ENCODE results near the gene STK31. TPM values are rescaled to one million over a fixed set of nuclear protein-coding genes. Genes with fewer than 3 reads are reported as not detected.

STK31 gene
- total RNA-seq, 2 donors from 2014 or later = 0.92 to 1.5 TPM

- DNase-seq (ENCODE audit: low spot score) (no peak), ATAC-seq (ENCODE audit: insufficient number of reproducible peaks, low FRiP score, low read depth) (no peak)
- Histone ChIP-seq H3K27ac (no peak overlapping the region), H3K4me1 (ENCODE audit: control insufficient read depth in 1 of 2, low read depth in 2 of 2) (peaks cover 0 to 6% of the 10 kb centered on the region in 2 donors), H3K9me3 (no peaks in the 10 kb centered on the region), H3K36me3 (no peaks in the 10 kb centered on the region), H3K27me3 (replicated peaks; ENCODE audit: insufficient read depth) (no peaks in the 10 kb centered on the region), H3K4me3 (no peak overlapping the region)
- no peak for TF ChIP-seq CTCF (IDR thresholded peaks at IDR 0.05)
Measured at GRCh38 chr7:23685731-23686130, 24.3 kb upstream of the STK31 start.

DNA sequence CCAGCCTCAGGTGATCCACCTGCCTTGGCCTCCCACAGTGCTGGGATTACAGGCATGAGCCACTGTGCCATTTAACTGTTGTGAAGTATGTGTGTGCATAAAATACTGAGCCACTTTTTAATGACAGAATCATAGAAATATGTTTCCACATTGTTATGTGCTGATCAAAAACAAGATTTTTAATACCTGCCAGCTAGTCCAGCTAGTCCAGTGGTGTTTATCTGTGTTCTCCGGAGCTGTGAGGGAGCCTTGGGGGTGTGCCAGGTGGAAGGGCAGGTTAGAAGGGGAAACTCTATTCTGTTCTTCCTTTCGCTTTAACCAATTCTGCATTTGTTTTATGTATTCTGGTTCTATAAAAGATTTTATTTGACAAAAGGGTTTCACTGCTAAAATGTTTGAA is 23.0 kb upstream of the STK31 start:
- TF ChIP-seq CTCF (IDR thresholded peaks at IDR 0.05) = no peak
- H3K27ac ChIP-seq = no peak overlapping the region
- H3K27me3 ChIP-seq (replicated peaks; ENCODE audit: insufficient read depth) = no peaks in the 10 kb centered on the region
- DNase-seq (ENCODE audit: low spot score) = no peak
- ATAC-seq (ENCODE audit: insufficient number of reproducible peaks, low FRiP score, low read depth) = no peak
- no peak overlapping the region for H3K4me3 ChIP-seq
- no peaks in the 10 kb centered on the region for H3K9me3 ChIP-seq
- no peaks in the 10 kb centered on the region for H3K4me1 ChIP-seq (ENCODE audit: control insufficient read depth in 1 of 2, low read depth in 2 of 2)
- no peaks in the 10 kb centered on the region for H3K36me3 ChIP-seq

GRCh38 chr7:23689165-23689564 is 20.9 kb upstream of the STK31 start:
- Histone ChIP-seq H3K4me3 (no peak overlapping the region), H3K36me3 (no peaks in the 10 kb centered on the region), H3K27me3 (replicated peaks; ENCODE audit: insufficient read depth) (no peaks in the 10 kb centered on the region), H3K27ac (no peak overlapping the region), H3K9me3 (no peaks in the 10 kb centered on the region), H3K4me1 (ENCODE audit: control insufficient read depth in 1 of 2, low read depth in 2 of 2) (no peaks in the 10 kb centered on the region)
- no peak for ATAC-seq (ENCODE audit: insufficient number of reproducible peaks, low FRiP score, low read depth)
- TF ChIP-seq CTCF (IDR thresholded peaks at IDR 0.05) = no peak
- DNase-seq (ENCODE audit: low spot score) = no peak

DNA sequence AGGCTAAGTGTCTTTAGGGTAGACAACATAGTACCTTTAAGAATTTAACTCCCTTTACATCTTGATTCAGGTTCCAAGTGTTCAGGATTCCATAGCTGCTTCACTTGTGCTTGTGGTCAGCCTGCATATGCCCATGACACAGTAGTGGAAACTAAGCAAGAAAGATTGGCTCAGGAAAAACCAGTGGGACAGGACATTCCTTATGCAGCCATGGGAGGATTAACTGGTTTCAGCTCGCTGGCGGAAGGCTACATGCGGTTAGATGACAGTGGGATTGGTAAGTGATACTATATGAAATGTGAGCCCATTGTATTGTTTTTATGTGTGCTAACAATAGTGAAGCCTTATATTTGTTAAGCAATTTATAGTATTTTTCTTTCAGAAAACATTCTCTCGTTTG is 18.7 kb upstream of the STK31 start:
- Histone ChIP-seq H3K9me3 (no peaks in the 10 kb centered on the region), H3K36me3 (peaks cover 4% of the 10 kb centered on the region), H3K4me3 (no peak overlapping the region), H3K4me1 (ENCODE audit: control insufficient read depth in 1 of 2, low read depth in 2 of 2) (no peaks in the 10 kb centered on the region), H3K27me3 (replicated peaks; ENCODE audit: insufficient read depth) (no peaks in the 10 kb centered on the region), H3K27ac (no peak overlapping the region)
- DNase-seq (ENCODE audit: low spot score) = no peak
- no peak for TF ChIP-seq CTCF (IDR thresholded peaks at IDR 0.05)
- no peak for ATAC-seq (ENCODE audit: insufficient number of reproducible peaks, low FRiP score, low read depth)

GRCh38 chr7:23693224-23693623 is 16.8 kb upstream of the STK31 start:
- no peak overlapping the region for H3K4me3 ChIP-seq
- no peak overlapping the region for H3K27ac ChIP-seq
- H3K4me1 ChIP-seq (ENCODE audit: control insufficient read depth in 1 of 2, low read depth in 2 of 2) = no peaks in the 10 kb centered on the region
- DNase-seq (ENCODE audit: low spot score) = no peak
- ATAC-seq (ENCODE audit: insufficient number of reproducible peaks, low FRiP score, low read depth) = no peak
- no peaks in the 10 kb centered on the region for H3K27me3 ChIP-seq (replicated peaks; ENCODE audit: insufficient read depth)
- no peaks in the 10 kb centered on the region for H3K9me3 ChIP-seq
- TF ChIP-seq CTCF (IDR thresholded peaks at IDR 0.05) = no peak
- H3K36me3 ChIP-seq = peaks cover 4% of the 10 kb centered on the region
